HepG2 (cell line): ENCODE measurements around the gene CST4. TPM values are rescaled to one million over a fixed set of nuclear protein-coding genes. Genes with fewer than 3 reads are reported as not detected.

Experiments
- ATAC-seq: fragments of 200-7000 bp; cut with Tn5 transposase; 3 replicates; pipeline ENCODE4 v1.9.1; 2020; ENCODE audit warnings: mild to moderate bottlenecking, moderate library complexity
- BruUV-seq: library from RNA; stranded (reverse); fragments of 400-500 nt; replicated peaks from 2 replicates; lab custom pipeline; 2021; lab: Mats Ljungman, UMichigan
- CTCF ChIA-PET: fragments of 300-600 bp; formaldehyde crosslinking; extraction: SDS; loops from one replicate; lab custom pipeline; 2021; ENCODE audit warnings: low total read pairs, inconsistent platforms, low intra/inter-chr PET ratio; lab: Yijun Ruan, JAX
- POLR2A ChIA-PET: fragments of 350-600 bp; sonication (Branson Sonifier 250); formaldehyde crosslinking; loops from one replicate; lab custom pipeline; 2020; ENCODE audit warnings: antibody characterized with exemption, inconsistent platforms; lab: Yijun Ruan, JAX
- DNase-seq: peaks from one replicate; pipeline ENCODE4 v3.0.0-alpha.2; 2015; ENCODE audit warnings: low spot score
- FAIRE-seq: peaks from 3 replicates; lab custom pipeline; 2011; peaks lifted over from hg19 to GRCh38; lab: Jason Lieb, UNC
- H2AFZ ChIP-seq: one replicate; pipeline ENCODE4 v1.6.1; 2011; ENCODE audit warnings: low read length, inconsistent platforms
- H3K27ac ChIP-seq: fragments of 300-600 bp; 3 replicates; pipeline ENCODE4 v1.8.0; 2011; ENCODE audit warnings: mixed run types, mild to moderate bottlenecking, mixed read lengths, low read length, inconsistent platforms; ENCODE audit not compliant: insufficient read depth; ENCODE audit errors: extremely low read length
- H3K27me3 ChIP-seq, 2 experiments: fragments of 200-600 bp in 1 of 2; 2 replicates in 1 of 2; 3 replicates in 1 of 2; pipeline versions ENCODE4 v1.6.0 to v1.8.0; 2011; ENCODE audit warnings: low read length in 2 of 2, mild to moderate bottlenecking in 2 of 2, moderate library complexity in 2 of 2, inconsistent platforms in 1 of 2; ENCODE audit not compliant: insufficient read depth in 2 of 2, control insufficient read depth in 1 of 2
- H3K36me3 ChIP-seq, 2 experiments: fragments of 200-600 bp in 1 of 2; replicated peaks in 1 of 2; 2 replicates in 1 of 2; 3 replicates in 1 of 2; pipeline versions ENCODE4 v1.5.1 to v1.8.0; 2011; ENCODE audit warnings: low read length in 2 of 2, inconsistent platforms in 1 of 2; ENCODE audit not compliant: insufficient read depth in 2 of 2, control insufficient read depth in 1 of 2
- H3K4me1 ChIP-seq: 2 replicates; pipeline ENCODE4 v1.5.1; 2012; ENCODE audit warnings: low read length, inconsistent platforms; ENCODE audit not compliant: insufficient read depth
- H3K4me2 ChIP-seq: 2 replicates; pipeline ENCODE4 v1.6.0; 2011; ENCODE audit warnings: low read depth, low read length, inconsistent platforms
- H3K4me3 ChIP-seq, 3 experiments: fragments of 200-600 bp in 1 of 3; sonication (generic), shearing (Covaris generic) in 1 of 3; replicated peaks in 1 of 3; 2 replicates each; pipeline ENCODE4 v1.5.1; 2011 to 2016; ENCODE audit warnings: low read length in 3 of 3, inconsistent platforms in 2 of 3, low read depth in 2 of 3, mild to moderate bottlenecking in 2 of 3, control low read depth in 1 of 3, mixed read lengths in 1 of 3; ENCODE audit not compliant: insufficient read depth in 1 of 3
- H3K79me2 ChIP-seq: one replicate; pipeline ENCODE4 v1.6.1; 2011; ENCODE audit warnings: low read length, inconsistent platforms; ENCODE audit not compliant: insufficient read depth
- H3K9ac ChIP-seq: 2 replicates; pipeline ENCODE4 v1.6.0; 2011; ENCODE audit warnings: mild to moderate bottlenecking, low read depth, low read length, inconsistent platforms; ENCODE audit not compliant: insufficient read depth
- H3K9me3 ChIP-seq: 2 replicates; pipeline ENCODE4 v1.5.1; 2012; ENCODE audit warnings: mild to moderate bottlenecking, low read length
- H4K20me1 ChIP-seq: 2 replicates; pipeline ENCODE4 v1.6.0; 2011; ENCODE audit warnings: inconsistent platforms, mild to moderate bottlenecking, low read length, moderate library complexity; ENCODE audit not compliant: insufficient read depth
- ATRX ChIP-seq: sonication (generic); formaldehyde crosslinking; IDR thresholded peaks from 2 replicates; pipeline ENCODE4 v1.4.0; 2020; ENCODE audit warnings: missing genetic modification reagents, borderline replicate concordance
- GTF2F1 ChIP-seq: fragments of 150-350 bp; IDR thresholded peaks from 2 replicates; pipeline ENCODE4 v1.6.1; 2014; ENCODE audit warnings: low read length
- MLXIP ChIP-seq: sonication (generic); formaldehyde crosslinking; IDR thresholded peaks from 2 replicates; pipeline ENCODE4 v1.9.0; 2021; ENCODE audit warnings: missing genetic modification reagents, borderline replicate concordance
- NFYC ChIP-seq: IDR thresholded peaks from 2 replicates; pipeline ENCODE4 v1.6.1; 2016; ENCODE audit warnings: missing genetic modification reagents, missing compliant biosample characterization
- PRMT3 ChIP-seq: sonication (generic); formaldehyde crosslinking; IDR thresholded peaks from 2 replicates; pipeline ENCODE4 v1.8.1; 2022; ENCODE audit warnings: low read depth, mild to moderate bottlenecking, moderate library complexity, missing genetic modification reagents, borderline replicate concordance
- RNF2 ChIP-seq: fragments of 450-650 bp; conservative IDR thresholded peaks from 2 replicates; pipeline ENCODE4 v1.6.1; 2016; ENCODE audit warnings: low read depth
- SALL2 ChIP-seq: sonication (generic); formaldehyde crosslinking; IDR thresholded peaks from 2 replicates; pipeline ENCODE4 v1.8.1; 2023; ENCODE audit warnings: mild to moderate bottlenecking, missing genetic modification reagents, inconsistent platforms
- SYNCRIP ChIP-seq: fragments of 200-400 bp; formaldehyde crosslinking; IDR thresholded peaks from 2 replicates; pipeline ENCODE4 v1.6.1; 2018; ENCODE audit warnings: mild to moderate bottlenecking, low read depth, low read length; ENCODE audit not compliant: insufficient read depth
- TEAD2 ChIP-seq: sonication (generic); formaldehyde crosslinking; IDR thresholded peaks from 2 replicates; pipeline ENCODE4 v1.9.0; 2021; ENCODE audit warnings: missing genetic modification reagents
- ZBTB20 ChIP-seq: sonication (generic); formaldehyde crosslinking; IDR thresholded peaks from 2 replicates; pipeline ENCODE4 v1.8.1; 2023; ENCODE audit warnings: missing genetic modification reagents, low read depth, mild to moderate bottlenecking, borderline replicate concordance
- ZNF431 ChIP-seq: sonication (generic); formaldehyde crosslinking; IDR thresholded peaks from 2 replicates; pipeline ENCODE4 v1.9.0; 2022; ENCODE audit warnings: missing genetic modification reagents, low read depth, mild to moderate bottlenecking, borderline replicate concordance
- ZNF512 ChIP-seq: sonication (generic); formaldehyde crosslinking; IDR thresholded peaks from 2 replicates; pipeline ENCODE4 v1.4.0; 2020; ENCODE audit warnings: mild to moderate bottlenecking, missing genetic modification reagents
- ZNF552 ChIP-seq: sonication (generic); formaldehyde crosslinking; IDR thresholded peaks from 2 replicates; pipeline ENCODE4 v1.9.0; 2022; ENCODE audit warnings: missing genetic modification reagents, mild to moderate bottlenecking, borderline replicate concordance
- ZNF556 ChIP-seq: sonication (generic); formaldehyde crosslinking; IDR thresholded peaks from 2 replicates; pipeline ENCODE4 v1.4.0; 2020; ENCODE audit warnings: mild to moderate bottlenecking, missing genetic modification reagents, borderline replicate concordance
- ZNF724P ChIP-seq: sonication (generic); formaldehyde crosslinking; IDR thresholded peaks from 2 replicates; pipeline ENCODE4 v1.8.0; 2022; ENCODE audit warnings: missing genetic modification reagents, borderline replicate concordance
- ZXDC ChIP-seq: sonication (generic); formaldehyde crosslinking; IDR thresholded peaks from 2 replicates; pipeline ENCODE4 v1.5.0; 2020; ENCODE audit warnings: mild to moderate bottlenecking, missing genetic modification reagents
- WGBS: methylation state at CpG from one replicate; pipeline ENCODE4 v1.1.6; 2017; ENCODE audit warnings: low lambda C conversion rate; 5-methylcytosine and 5-hydroxymethylcytosine counted together
- in situ Hi-C: cut with HindIII; loops from 2 replicates; pipeline ENCODE4 v1.10.0; 2017; ENCODE audit warnings: low pct_unique_long_range_greater_than_20kb; ENCODE audit not compliant: extremely low pct_ligation_motif_present
- intact Hi-C: fragments of 100-400 bp; cut with micrococcal nuclease; formaldehyde crosslinking; loops from one replicate; pipeline ENCODE4 v1.10.0; 2022; ENCODE audit not compliant: unreplicated experiment
- polyA plus RNA-seq, 8 experiments: library from polyadenylated mRNA; depleted of rRNA in 3 of 8; stranded (reverse) in 7 of 8; unstranded in 1 of 8; fragments of >200 nt; fragmentation: Illumina TruSeq in 4 of 8; extraction: Trizol in 4 of 8; gene quantifications; 2 replicates each; pipeline versions ENCODE4 v1.2.1 to v1.2.3, GENCODE V29; 2011 to 2016; ENCODE audit warnings: low read depth in 4 of 8, missing spikeins in 1 of 8, mixed read lengths in 1 of 8; ENCODE audit not compliant: insufficient read depth in 1 of 8
- total RNA-seq, 5 experiments: library from RNA; depleted of rRNA; stranded (reverse); fragments of >200 nt; fragmentation: Illumina TruSeq; extraction: Trizol; gene quantifications; 2 replicates each; pipeline ENCODE4 v1.2.3, GENCODE V29; 2016; ENCODE audit warnings: low read depth in 1 of 5

The CST4 gene
- total and polyA plus RNA-seq, 2 of the 13 experiments (the other 11 are each of a cell fraction or from before 2014, with no cell fraction given): not detected

GRCh38 chr20:23683807-23684206, 5.0 kb downstream of the CST4 start:
- WGBS: 44% methylated on average over 2 of the region's 2 CpGs
- no peak overlapping the region for H3K4me3 ChIP-seq
- H3K27ac ChIP-seq: no peak overlapping the region
- H3K4me1 ChIP-seq: no peaks in the 10 kb centered on the region
- CTCF ChIA-PET: no interaction called here
- no peaks in the 10 kb centered on the region for H4K20me1 ChIP-seq
- BruUV-seq: no TSS peak
- no peaks in the 10 kb centered on the region for H3K79me2 ChIP-seq
- no peaks in the 10 kb centered on the region for H3K9me3 ChIP-seq
- POLR2A ChIA-PET: no interaction called here
- intact Hi-C loops: no loop called here
- in situ Hi-C loops: no loop called here
- H3K9ac ChIP-seq: no peak overlapping the region
- H3K36me3 ChIP-seq: no peaks in the 10 kb centered on the region
- no peak for DNase-seq
- H2AFZ ChIP-seq: no peak overlapping the region
- no peak for TF ChIP-seq ZNF552 (CRISPR knock-in tag)
- no peak for TF ChIP-seq ZNF512 (CRISPR knock-in tag)
- no peak for TF ChIP-seq ZXDC (CRISPR knock-in tag)
- TF ChIP-seq PRMT3 (CRISPR knock-in tag): no peak
- TF ChIP-seq NFYC (CRISPR knock-in tag): no peak
- TF ChIP-seq MLXIP (CRISPR knock-in tag): no peak
- TF ChIP-seq SALL2 (CRISPR knock-in tag): no peak
- no peak for TF ChIP-seq ATRX
- TF ChIP-seq GTF2F1: no peak
- TF ChIP-seq ZNF556 (CRISPR knock-in tag): no peak
- TF ChIP-seq SYNCRIP: no peak
- no peak for TF ChIP-seq ZBTB20 (CRISPR knock-in tag)
- TF ChIP-seq ZNF724P (CRISPR knock-in tag): no peak
- TF ChIP-seq TEAD2 (CRISPR knock-in tag): no peak
- no peak for TF ChIP-seq RNF2
- no peak for TF ChIP-seq ZNF431 (CRISPR knock-in tag)
- no peak overlapping the region for H3K4me2 ChIP-seq
- no peak for ATAC-seq
- peaks cover 0 to 16% of the 10 kb centered on the region in 2 experiments; a peak in 1 of 5 replicates for H3K27me3 ChIP-seq
- no peak for FAIRE-seq
